Raji (cell line): ENCODE data around the gene DCHS1.

ENCODE experiments used
- POLR2A ChIP-seq: IDR thresholded peaks from 2 replicates; pipeline ENCODE4 v1.6.1; 2011; ENCODE audit warnings: low read depth, low read length, control low read depth; ENCODE audit not compliant: insufficient read depth

DCHS1 gene

GRCh38 chr11:6674219-6674597 is 18.6 kb upstream of the DCHS1 start:
- TF ChIP-seq POLR2A = no peak

GRCh38 chr11:6673523-6674218 is 18.1 kb upstream of the DCHS1 start:
- TF ChIP-seq POLR2A = no peak

- no peak for TF ChIP-seq POLR2A
Observed at GRCh38 chr11:6671991-6672390, 16.4 kb upstream of the DCHS1 start.

GRCh38 chr11:6670202-6670830 is 14.7 kb upstream of the DCHS1 start:
- TF ChIP-seq POLR2A = no peak

- TF ChIP-seq POLR2A = no peak
Observed at GRCh38 chr11:6667733-6668374, 12.2 kb upstream of the DCHS1 start.

- no peak for TF ChIP-seq POLR2A
Observed at GRCh38 chr11:6666302-6667183, 10.9 kb upstream of the DCHS1 start.

- TF ChIP-seq POLR2A = no peak
Observed at GRCh38 chr11:6664551-6664950, 8.9 kb upstream of the DCHS1 start.

- no peak for TF ChIP-seq POLR2A
Observed at GRCh38 chr11:6663794-6664469, 8.3 kb upstream of the DCHS1 start.

GRCh38 chr11:6660712-6661111 is 5.1 kb upstream of the DCHS1 start:
- no peak for TF ChIP-seq POLR2A

GRCh38 chr11:6658647-6659046 is 3.0 kb upstream of the DCHS1 start:
- TF ChIP-seq POLR2A = no peak

GRCh38 chr11:6657346-6657745 is 1.7 kb upstream of the DCHS1 start:
- no peak for TF ChIP-seq POLR2A

- no peak for TF ChIP-seq POLR2A
Observed at GRCh38 chr11:6656936-6657335, 1.3 kb upstream of the DCHS1 start.

- TF ChIP-seq POLR2A = no peak
Observed at GRCh38 chr11:6656584-6656915, 941 bp upstream of the DCHS1 start.

- no peak for TF ChIP-seq POLR2A
Observed at GRCh38 chr11:6655020-6655789, 404 bp downstream of the DCHS1 start.
